GM12872 (cell line): ENCODE data around the gene ERGIC1.

ENCODE experiments used
- TF ChIP-seq, protein P1 (sequence below): IDR thresholded peaks from 3 replicates; pipeline ENCODE4 v1.5.1; 2011; ENCODE audit warnings: low read depth, mild to moderate bottlenecking, low read length, moderate library complexity; ENCODE audit not compliant: insufficient read depth

ERGIC1 gene

DNA sequence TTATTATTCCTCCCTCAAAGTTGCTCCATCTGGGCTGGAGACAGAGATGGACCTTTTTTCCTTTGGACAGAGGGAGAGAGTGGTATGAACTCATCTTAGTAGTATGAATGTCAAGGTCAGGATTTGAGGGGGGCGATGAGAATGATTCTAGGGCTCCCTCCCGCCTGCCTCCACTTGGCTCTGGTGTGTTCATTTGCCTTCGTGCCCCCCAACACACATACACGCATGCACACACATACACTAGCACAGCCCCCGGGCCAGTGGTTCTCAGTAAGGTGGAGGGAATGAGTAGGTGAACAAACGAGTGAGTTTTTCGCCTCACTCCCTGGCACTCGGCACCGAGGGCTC, 44.5 kb downstream of the ERGIC1 start:
- TF ChIP-seq, protein P1, sequence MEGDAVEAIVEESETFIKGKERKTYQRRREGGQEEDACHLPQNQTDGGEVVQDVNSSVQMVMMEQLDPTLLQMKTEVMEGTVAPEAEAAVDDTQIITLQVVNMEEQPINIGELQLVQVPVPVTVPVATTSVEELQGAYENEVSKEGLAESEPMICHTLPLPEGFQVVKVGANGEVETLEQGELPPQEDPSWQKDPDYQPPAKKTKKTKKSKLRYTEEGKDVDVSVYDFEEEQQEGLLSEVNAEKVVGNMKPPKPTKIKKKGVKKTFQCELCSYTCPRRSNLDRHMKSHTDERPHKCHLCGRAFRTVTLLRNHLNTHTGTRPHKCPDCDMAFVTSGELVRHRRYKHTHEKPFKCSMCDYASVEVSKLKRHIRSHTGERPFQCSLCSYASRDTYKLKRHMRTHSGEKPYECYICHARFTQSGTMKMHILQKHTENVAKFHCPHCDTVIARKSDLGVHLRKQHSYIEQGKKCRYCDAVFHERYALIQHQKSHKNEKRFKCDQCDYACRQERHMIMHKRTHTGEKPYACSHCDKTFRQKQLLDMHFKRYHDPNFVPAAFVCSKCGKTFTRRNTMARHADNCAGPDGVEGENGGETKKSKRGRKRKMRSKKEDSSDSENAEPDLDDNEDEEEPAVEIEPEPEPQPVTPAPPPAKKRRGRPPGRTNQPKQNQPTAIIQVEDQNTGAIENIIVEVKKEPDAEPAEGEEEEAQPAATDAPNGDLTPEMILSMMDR: no peak

DNA sequence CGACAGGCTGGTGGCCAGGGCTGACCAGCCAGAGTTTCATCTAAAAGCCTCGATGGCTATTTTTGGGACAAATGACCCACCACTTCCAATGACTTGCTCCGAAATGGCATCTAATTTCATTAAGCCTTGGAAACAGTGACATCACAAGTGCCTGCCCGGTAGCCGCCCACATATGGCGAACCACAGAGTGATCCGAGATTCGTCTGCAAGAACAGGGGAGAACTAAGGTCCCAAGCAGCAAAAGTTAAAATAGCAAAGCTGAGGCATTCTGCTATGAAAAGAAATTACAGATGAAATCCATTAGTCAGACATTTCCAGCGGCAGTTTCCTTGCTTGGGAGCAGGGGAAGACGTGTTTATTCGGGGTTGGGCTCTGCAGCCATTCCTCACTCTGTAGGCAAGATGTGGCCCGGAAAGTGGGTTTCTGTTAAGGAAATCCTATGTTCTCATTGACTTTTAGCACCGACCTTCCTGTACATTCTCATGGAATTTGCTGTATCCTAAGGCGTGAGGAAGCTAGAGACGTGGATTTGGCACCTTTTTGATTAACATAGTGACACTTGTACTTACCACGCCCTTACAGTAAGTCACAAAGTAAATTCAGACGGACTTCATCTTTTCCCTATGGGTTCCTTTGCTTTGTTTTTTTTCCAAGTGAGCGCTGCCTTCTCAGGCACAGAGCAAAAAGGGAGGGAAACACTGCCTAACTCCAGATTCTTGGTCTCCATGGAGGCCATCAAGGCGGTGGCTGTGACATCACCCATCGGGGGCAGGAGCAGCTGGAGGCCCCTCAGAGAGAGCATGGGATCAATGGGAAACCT, 45.1 kb downstream of the ERGIC1 start:
- TF ChIP-seq, protein P1: no peak

DNA sequence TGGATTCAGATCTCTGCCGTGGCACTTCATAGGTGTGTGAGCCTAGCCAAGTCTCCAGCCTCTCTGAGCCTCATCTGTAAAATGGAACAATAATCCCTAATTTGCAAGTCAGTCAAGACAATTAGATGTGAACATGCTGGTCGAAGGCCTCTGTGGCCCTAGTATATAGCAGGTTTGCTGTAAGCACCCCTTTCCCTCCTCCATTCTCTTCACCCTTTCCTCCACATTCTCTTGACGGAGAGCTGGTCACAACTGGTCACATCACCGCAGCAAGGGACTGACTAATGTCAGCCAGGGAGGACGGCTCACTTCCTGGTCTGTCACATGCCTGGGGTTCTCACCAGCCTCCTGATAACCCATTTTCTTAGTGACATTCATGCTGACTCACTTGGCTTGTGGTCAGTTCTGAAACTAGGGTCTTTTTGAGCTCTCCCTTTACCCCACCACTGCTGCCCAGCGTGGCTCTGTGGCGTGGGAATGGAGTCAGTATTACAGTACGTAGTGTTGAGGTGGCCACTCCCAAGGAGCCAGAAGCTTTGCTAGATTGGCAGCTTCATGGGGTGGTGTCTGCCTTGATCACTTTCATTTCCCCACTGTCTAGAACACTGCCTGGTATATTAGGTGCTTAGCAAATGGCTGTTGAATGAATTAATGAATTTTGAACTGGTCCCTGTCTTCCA, 47.8 kb downstream of the ERGIC1 start:
- TF ChIP-seq, protein P1: no peak

DNA sequence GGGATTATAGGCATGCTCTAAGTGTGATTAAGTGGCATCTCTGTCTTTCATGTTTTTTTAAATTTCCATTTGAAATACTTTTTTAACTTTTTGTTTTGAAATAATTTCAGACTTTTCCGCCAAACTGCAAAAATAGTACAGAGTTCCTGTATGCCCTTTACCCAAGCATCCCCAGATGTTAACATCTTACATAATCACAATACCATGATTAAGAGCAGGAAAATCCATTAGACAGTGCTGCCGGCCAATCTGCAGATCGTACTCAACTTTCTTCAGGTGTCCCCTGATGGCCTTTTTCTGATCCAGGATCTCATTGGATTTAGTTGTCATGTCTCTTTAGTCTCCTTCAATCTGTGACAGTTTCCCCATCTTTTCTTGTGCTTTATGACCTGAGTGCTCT, 49.0 kb downstream of the ERGIC1 start:
- TF ChIP-seq, protein P1: no peak

DNA sequence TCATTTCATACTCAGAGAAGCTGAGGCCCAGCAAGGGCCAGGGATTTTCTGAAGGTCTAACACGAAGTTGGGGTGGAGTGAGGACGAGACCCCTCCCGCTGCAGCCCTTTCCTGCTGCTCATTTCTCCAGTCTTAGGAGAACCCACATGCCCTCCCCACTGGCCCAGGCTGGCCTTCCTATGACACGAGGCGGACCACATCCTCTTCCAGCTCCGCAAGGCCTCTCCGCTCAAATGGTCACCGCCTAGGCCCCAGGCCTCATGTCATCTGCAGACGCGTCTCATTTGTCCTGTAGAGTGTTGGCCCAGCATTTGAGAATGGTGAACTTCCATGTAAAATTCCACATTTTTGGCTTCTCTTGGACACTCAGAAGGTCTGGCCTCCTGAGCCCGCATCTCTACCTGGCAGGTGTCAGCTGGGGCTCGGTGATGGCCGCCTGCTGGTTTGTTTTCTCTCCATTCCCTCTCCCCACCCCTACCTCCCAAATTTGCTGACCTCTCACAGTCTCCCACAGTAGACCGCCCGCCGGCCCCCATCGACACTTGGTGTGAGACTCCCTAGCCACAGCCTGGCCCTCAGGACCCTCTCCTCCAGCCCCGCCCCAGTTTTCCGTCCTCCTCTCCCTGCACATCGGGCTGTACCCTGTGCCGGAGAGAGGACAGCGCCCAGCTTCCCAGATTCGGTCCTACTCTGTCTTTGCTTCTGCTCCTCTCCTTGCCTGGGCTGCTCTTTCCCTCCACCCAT, 51.7 kb downstream of the ERGIC1 start:
- TF ChIP-seq, protein P1: no peak

DNA sequence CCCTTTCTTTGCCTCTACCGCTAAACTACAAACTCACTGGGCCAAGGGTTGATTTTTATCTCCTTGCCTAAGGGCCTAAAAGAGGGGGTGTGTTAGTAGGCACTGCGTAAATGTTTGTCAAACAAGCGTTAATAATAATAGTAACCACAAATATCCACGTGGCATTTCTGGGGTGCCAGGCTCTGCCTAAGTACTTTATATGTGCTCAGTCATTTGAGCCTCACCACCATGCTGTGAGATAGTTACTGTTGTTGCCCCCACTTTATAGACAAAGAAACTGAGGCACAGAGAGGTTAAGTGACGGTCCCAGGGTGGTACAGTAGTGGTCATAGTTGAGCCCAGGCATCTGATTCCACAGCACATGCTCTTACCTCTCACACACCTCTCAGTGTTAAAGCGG, 52.4 kb downstream of the ERGIC1 start:
- TF ChIP-seq, protein P1: no peak

DNA sequence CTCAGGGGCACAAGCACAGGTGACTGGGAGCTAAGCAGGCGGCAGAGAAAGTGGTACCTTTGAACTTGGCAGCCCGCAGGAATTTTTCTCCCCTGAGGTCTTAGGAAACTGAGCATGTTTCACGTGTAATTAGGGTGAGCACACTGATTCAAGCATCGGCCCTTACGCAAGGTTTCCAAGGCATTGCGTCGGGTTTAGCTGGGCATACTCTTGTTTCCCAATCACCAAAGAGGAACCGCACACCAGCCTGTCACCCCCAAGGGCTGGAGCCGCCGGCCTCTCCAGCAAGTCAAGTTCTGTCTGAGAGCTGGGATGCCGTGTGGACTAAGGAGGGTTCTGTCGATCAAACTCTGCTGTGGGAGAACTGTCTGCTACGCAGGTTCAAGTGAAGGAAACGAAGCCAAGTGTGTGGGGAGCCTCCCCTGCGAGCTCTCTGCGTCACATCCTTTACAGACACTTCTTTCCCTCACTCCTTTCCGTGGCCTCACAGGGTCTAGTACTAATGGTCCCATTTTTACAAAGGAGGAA, 53.0 kb downstream of the ERGIC1 start:
- TF ChIP-seq, protein P1: no peak
